COR-L47 (cell line): ENCODE measurements around the gene PCGF3.
"Not testable (repeated sequence)": the region's sequence is repeated elsewhere in the genome, so short reads cannot be mapped to it uniquely, and the experiment has no call there.

ENCODE experiments used
- DNase-seq: peaks from one replicate; lab custom pipeline; 2025; lab: John Stamatoyannopoulos, UW

Gene PCGF3

GRCh38 chr4:668219-668618 is 37.4 kb upstream of the PCGF3 start:
- DNase-seq, result not testable (repeated sequence)

- DNase-seq, result not testable (repeated sequence)
These were observed 35.6 kb upstream of the PCGF3 start for GRCh38 chr4:669806-670559.

GRCh38 chr4:671769-672168 is 33.9 kb upstream of the PCGF3 start:
- no peak for DNase-seq

GRCh38 chr4:673349-674091 is 32.1 kb upstream of the PCGF3 start:
- no peak for DNase-seq

- peak; percentile 95 for DNase-seq
These were observed 31.2 kb upstream of the PCGF3 start, which contains the start of the genes ATP5ME and MYL5 for GRCh38 chr4:674172-675035. ATP5ME (minus strand) TSS chr4:674276; CDS start chr4:674247, 29 bp downstream. MYL5 (plus strand) TSS chr4:674542; CDS start chr4:678027, 3,485 bp downstream.

GRCh38 chr4:675036-675882 is 30.4 kb upstream of the PCGF3 start:
- no peak for DNase-seq

GRCh38 chr4:675980-676870 is 29.4 kb upstream of the PCGF3 start:
- DNase-seq, result no peak

GRCh38 chr4:676871-677235 is 28.8 kb upstream of the PCGF3 start:
- no peak for DNase-seq

- no peak for DNase-seq
These were observed 28.0 kb upstream of the PCGF3 start for GRCh38 chr4:677431-678293.

- no peak for DNase-seq
These were observed 27.1 kb upstream of the PCGF3 start for GRCh38 chr4:678331-679103.

- no peak for DNase-seq
These were observed 26.5 kb upstream of the PCGF3 start for GRCh38 chr4:679104-679481.

- DNase-seq, result no peak
These were observed 26.0 kb upstream of the PCGF3 start for GRCh38 chr4:679629-680028.

GRCh38 chr4:680091-680490 is 25.5 kb upstream of the PCGF3 start:
- no peak for DNase-seq

GRCh38 chr4:680551-680927 is 25.1 kb upstream of the PCGF3 start:
- no peak for DNase-seq

- no peak for DNase-seq
These were observed 24.5 kb upstream of the PCGF3 start for GRCh38 chr4:680928-681645.

- peak; percentile 52 for DNase-seq
These were observed 23.7 kb upstream of the PCGF3 start for GRCh38 chr4:681736-682451.

GRCh38 chr4:682490-683172 is 23.0 kb upstream of the PCGF3 start:
- DNase-seq, result no peak
